Measurements from ENCODE around the gene ITGA1.

The ITGA1 gene

GRCh38 chr5:52853650-52854049 is 65.9 kb downstream of the ITGA1 start:
- in situ Hi-C loops (cut with MboI; ENCODE audit: low pct_unique_long_range_greater_than_20kb, low sequenced_read_pairs, unreplicated experiment), result no loop called here
- DNase-seq (ENCODE audit: low spot score), result no peak
- TF ChIP-seq, protein P1, sequence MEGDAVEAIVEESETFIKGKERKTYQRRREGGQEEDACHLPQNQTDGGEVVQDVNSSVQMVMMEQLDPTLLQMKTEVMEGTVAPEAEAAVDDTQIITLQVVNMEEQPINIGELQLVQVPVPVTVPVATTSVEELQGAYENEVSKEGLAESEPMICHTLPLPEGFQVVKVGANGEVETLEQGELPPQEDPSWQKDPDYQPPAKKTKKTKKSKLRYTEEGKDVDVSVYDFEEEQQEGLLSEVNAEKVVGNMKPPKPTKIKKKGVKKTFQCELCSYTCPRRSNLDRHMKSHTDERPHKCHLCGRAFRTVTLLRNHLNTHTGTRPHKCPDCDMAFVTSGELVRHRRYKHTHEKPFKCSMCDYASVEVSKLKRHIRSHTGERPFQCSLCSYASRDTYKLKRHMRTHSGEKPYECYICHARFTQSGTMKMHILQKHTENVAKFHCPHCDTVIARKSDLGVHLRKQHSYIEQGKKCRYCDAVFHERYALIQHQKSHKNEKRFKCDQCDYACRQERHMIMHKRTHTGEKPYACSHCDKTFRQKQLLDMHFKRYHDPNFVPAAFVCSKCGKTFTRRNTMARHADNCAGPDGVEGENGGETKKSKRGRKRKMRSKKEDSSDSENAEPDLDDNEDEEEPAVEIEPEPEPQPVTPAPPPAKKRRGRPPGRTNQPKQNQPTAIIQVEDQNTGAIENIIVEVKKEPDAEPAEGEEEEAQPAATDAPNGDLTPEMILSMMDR (IDR thresholded peaks at IDR 0.05; ENCODE audit: extremely low read depth, insufficient read depth, missing control alignments), result no peak

DNA sequence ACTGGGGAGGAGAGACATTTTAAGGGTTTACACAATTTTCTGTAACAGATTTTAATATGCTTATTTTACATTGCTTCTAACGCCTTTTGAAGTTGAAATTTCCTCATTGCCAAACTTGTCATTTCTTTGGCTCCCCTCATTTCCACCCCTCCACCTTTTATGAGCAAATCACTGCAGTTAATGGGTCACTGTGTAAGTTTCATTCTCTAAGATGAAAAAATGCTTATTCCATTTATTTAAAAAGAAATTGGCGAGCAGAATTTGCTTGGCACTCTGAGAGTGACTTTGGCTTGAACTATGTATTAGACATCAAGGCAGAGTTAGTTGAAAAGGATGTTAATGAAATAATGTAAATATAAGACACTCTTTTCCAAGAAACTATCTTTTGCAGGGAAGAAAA is 66.6 kb downstream of the ITGA1 start:
- TF ChIP-seq, protein P1 (IDR thresholded peaks at IDR 0.05; ENCODE audit: extremely low read depth, insufficient read depth, missing control alignments), result no peak
- in situ Hi-C loops (cut with MboI; ENCODE audit: low pct_unique_long_range_greater_than_20kb, low sequenced_read_pairs, unreplicated experiment), result no loop called here
- no peak for DNase-seq (ENCODE audit: low spot score)

GRCh38 chr5:52854949-52855348 is 67.2 kb downstream of the ITGA1 start:
- TF ChIP-seq, protein P1 (IDR thresholded peaks at IDR 0.05; ENCODE audit: extremely low read depth, insufficient read depth, missing control alignments), result no peak
- no peak for DNase-seq (ENCODE audit: low spot score)
- in situ Hi-C loops (cut with MboI; ENCODE audit: low pct_unique_long_range_greater_than_20kb, low sequenced_read_pairs, unreplicated experiment), result no loop called here

DNA sequence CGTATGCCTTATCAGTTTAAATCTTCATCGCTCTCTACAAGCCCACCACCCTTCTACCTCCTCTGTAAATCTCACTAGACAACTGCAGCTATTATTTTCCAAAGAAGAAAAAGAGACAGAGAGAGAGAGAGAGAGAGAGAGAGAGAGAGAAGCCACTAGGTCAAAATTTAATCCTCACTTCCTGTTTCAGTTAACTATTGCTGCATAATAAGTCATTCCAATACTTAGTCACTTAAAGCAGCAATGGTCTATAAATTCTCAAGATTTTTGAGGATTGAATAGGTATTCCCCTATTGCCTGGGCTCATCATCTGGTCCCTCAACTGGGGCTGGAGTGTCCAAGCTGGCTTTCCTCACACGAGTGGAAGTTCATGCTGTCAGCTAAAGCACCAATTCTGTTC is 68.8 kb downstream of the ITGA1 start:
- TF ChIP-seq, protein P1 (IDR thresholded peaks at IDR 0.05; ENCODE audit: extremely low read depth, insufficient read depth, missing control alignments), result no peak
- no peak for DNase-seq (ENCODE audit: low spot score)
- in situ Hi-C loops (cut with MboI; ENCODE audit: low pct_unique_long_range_greater_than_20kb, low sequenced_read_pairs, unreplicated experiment), result no loop called here

GRCh38 chr5:52859628-52860027 is 71.9 kb downstream of the ITGA1 start:
- in situ Hi-C loops (cut with MboI; ENCODE audit: low pct_unique_long_range_greater_than_20kb, low sequenced_read_pairs, unreplicated experiment), result no loop called here
- TF ChIP-seq, protein P1 (IDR thresholded peaks at IDR 0.05; ENCODE audit: extremely low read depth, insufficient read depth, missing control alignments), result no peak
- DNase-seq (ENCODE audit: low spot score), result no peak

GRCh38 chr5:52861368-52861767 is 73.7 kb downstream of the ITGA1 start:
- in situ Hi-C loops (cut with MboI; ENCODE audit: low pct_unique_long_range_greater_than_20kb, low sequenced_read_pairs, unreplicated experiment), result no loop called here
- TF ChIP-seq, protein P1 (IDR thresholded peaks at IDR 0.05; ENCODE audit: extremely low read depth, insufficient read depth, missing control alignments), result no peak
- no peak for DNase-seq (ENCODE audit: low spot score)
